Smooth muscle cell (in vitro differentiated cells): ENCODE data around the gene ITPKA. TPM values are rescaled to one million over a fixed set of nuclear protein-coding genes. Genes with fewer than 3 reads are reported as not detected.

Source experiments
- DNase-seq: peaks from one replicate; lab custom pipeline; 2025; ENCODE audit not compliant: unreplicated experiment; lab: John Stamatoyannopoulos, UW
- H2AFZ ChIP-seq: fragments of 200-600 bp; sonication (generic); 2 replicates; pipeline ENCODE4 v1.6.0; 2016; ENCODE audit warnings: antibody characterized with exemption, low read depth, mild to moderate bottlenecking
- H3F3A ChIP-seq: fragments of 200-600 bp; sonication (generic); 2 replicates; pipeline ENCODE4 v1.6.0; 2017; ENCODE audit warnings: antibody characterized with exemption, low read depth
- H3K27ac ChIP-seq: fragments of 200-600 bp; sonication (generic); 2 replicates; pipeline ENCODE4 v1.5.1; 2016; ENCODE audit warnings: low read depth, mild to moderate bottlenecking
- H3K27me3 ChIP-seq: fragments of 200-600 bp; sonication (generic); 2 replicates; pipeline ENCODE4 v1.6.1; 2016; ENCODE audit warnings: low read depth, mild to moderate bottlenecking
- H3K36me3 ChIP-seq: fragments of 200-600 bp; sonication (generic); 2 replicates; pipeline ENCODE4 v1.5.1; 2016; ENCODE audit warnings: low read depth
- H3K4me1 ChIP-seq: fragments of 200-600 bp; sonication (generic); 2 replicates; pipeline ENCODE4 v1.5.1; 2016; ENCODE audit warnings: low read depth
- H3K4me2 ChIP-seq: fragments of 200-600 bp; sonication (generic); 2 replicates; pipeline ENCODE4 v1.6.0; 2016; ENCODE audit warnings: mild to moderate bottlenecking
- H3K4me3 ChIP-seq: fragments of 200-600 bp; sonication (generic); 2 replicates; pipeline ENCODE4 v1.5.1; 2016; ENCODE audit warnings: mild to moderate bottlenecking
- H3K79me2 ChIP-seq: fragments of 200-600 bp; sonication (generic); 2 replicates; pipeline ENCODE4 v1.6.0; 2016; ENCODE audit warnings: low read depth, mild to moderate bottlenecking
- H3K9ac ChIP-seq: fragments of 200-600 bp; sonication (generic); 2 replicates; pipeline ENCODE4 v1.6.0; 2016; ENCODE audit warnings: low read depth
- H3K9me3 ChIP-seq: fragments of 200-600 bp; sonication (generic); replicated peaks from 2 replicates; pipeline ENCODE4 v1.5.1; 2016; ENCODE audit warnings: low read depth
- H4K20me1 ChIP-seq: fragments of 200-600 bp; sonication (generic); 2 replicates; pipeline ENCODE4 v1.6.0; 2016; ENCODE audit warnings: low read depth
- CTCF ChIP-seq: fragments of 200-600 bp; sonication (generic); IDR thresholded peaks from 2 replicates; pipeline ENCODE4 v1.5.1; 2017; ENCODE audit warnings: borderline replicate concordance, mild to moderate bottlenecking, antibody characterized with exemption; ENCODE audit not compliant: insufficient read depth, poor library complexity, severe bottlenecking
- WGBS: methylation state at CpG from one replicate; pipeline ENCODE4 v1.1.7; 2016; ENCODE audit warnings: low lambda C conversion rate; 5-methylcytosine and 5-hydroxymethylcytosine counted together
- polyA plus RNA-seq: library from polyadenylated mRNA; unstranded; fragments of >200 nt; fragmentation: Nextera tagmentation; extraction: Ambion mirVana; gene quantifications from 2 replicates; pipeline ENCODE4 v1.2.1, GENCODE V29; 2016
- total RNA-seq: library from RNA; depleted of rRNA; stranded (reverse); fragments of >200 nt; gene quantifications from 2 replicates; pipeline ENCODE4 v1.2.3, GENCODE V29; 2014

The ITPKA gene
- total and polyA plus RNA-seq, 2 experiments from 2014 or later = 2.1 to 2.8 TPM

- DNase-seq = no peak
- TF ChIP-seq CTCF = no peak
- H3K9me3 ChIP-seq = no peaks in the 10 kb centered on the region
- H4K20me1 ChIP-seq = no peaks in the 10 kb centered on the region
- H3K27me3 ChIP-seq = peaks cover 56% of the 10 kb centered on the region
- no peak overlapping the region for H3K9ac ChIP-seq
- no peak overlapping the region for H2AFZ ChIP-seq
- H3K4me3 ChIP-seq = peak overlapping the region; percentile 40
- H3K4me1 ChIP-seq = peaks cover 24% of the 10 kb centered on the region
- H3K4me2 ChIP-seq = peak overlapping the region; percentile 88
- WGBS = 4% methylated on average over 40 of the region's 40 CpGs
- no peak overlapping the region for H3K27ac ChIP-seq
- H3K36me3 ChIP-seq = no peaks in the 10 kb centered on the region
- no peaks in the 10 kb centered on the region for H3F3A ChIP-seq
- H3K79me2 ChIP-seq = no peaks in the 10 kb centered on the region
These were observed 19.3 kb downstream of the ITPKA start for GRCh38 chr15:41512940-41513505.

GRCh38 chr15:41513506-41514227 is 20.0 kb downstream of the ITPKA start, which contains the start of gene LTK:
Gene LTK, minus strand, starts transcription at chr15:41513827. Its CDS starts 118 bp downstream, at chr15:41513709.
- H4K20me1 ChIP-seq = no peaks in the 10 kb centered on the region
- H3K4me2 ChIP-seq = peak within 1 kb of the TSS; percentile 88
- no peaks in the 10 kb centered on the region for H3K36me3 ChIP-seq
- H3K79me2 ChIP-seq = no peaks in the 10 kb centered on the region
- no peak within 1 kb of the TSS for H2AFZ ChIP-seq
- no peak within 1 kb of the TSS for H3K27ac ChIP-seq
- TF ChIP-seq CTCF = no peak
- WGBS = 12% methylated on average over 33 of the region's 33 CpGs
- H3K4me3 ChIP-seq = peak within 1 kb of the TSS; percentile 40
- no peaks in the 10 kb centered on the region for H3F3A ChIP-seq
- no peak for DNase-seq
- H3K4me1 ChIP-seq = peaks cover 24% of the 10 kb centered on the region
- no peaks in the 10 kb centered on the region for H3K9me3 ChIP-seq
- H3K9ac ChIP-seq = no peak within 1 kb of the TSS
- peaks cover 50% of the 10 kb centered on the region for H3K27me3 ChIP-seq

- Histone ChIP-seq H3K27me3 (peaks cover 7% of the 10 kb centered on the region), H3K79me2 (no peaks in the 10 kb centered on the region), H3K4me3 (no peak overlapping the region), H4K20me1 (no peaks in the 10 kb centered on the region), H3K36me3 (no peaks in the 10 kb centered on the region), H3K4me2 (no peak overlapping the region), H2AFZ (no peak overlapping the region), H3K27ac (no peak overlapping the region), H3K4me1 (peaks cover 10% of the 10 kb centered on the region), H3K9ac (no peak overlapping the region), H3K9me3 (no peaks in the 10 kb centered on the region), H3F3A (no peaks in the 10 kb centered on the region)
- TF ChIP-seq CTCF = no peak
- WGBS = 97% methylated on average over 8 of the region's 8 CpGs
- DNase-seq = no peak
These were observed 24.3 kb downstream of the ITPKA start for GRCh38 chr15:41517895-41518449.
